ENCODE data around the gene LRP5. TPM values are rescaled to one million over a fixed set of nuclear protein-coding genes. Genes with fewer than 3 reads are reported as not detected.

LRP5 gene
- total RNA-seq, 1 experiment from 2014 or later = 0.07 TPM

GRCh38 chr11:68355471-68355870 is 43.1 kb downstream of the LRP5 start:
- H3K9me3 ChIP-seq (ENCODE audit: low read length) = no peaks in the 10 kb centered on the region
- H3K4me2 ChIP-seq (ENCODE audit: low read depth, low read length, poor library complexity, severe bottlenecking) = no peak overlapping the region
- DNase-seq = no peak
- H2AFZ ChIP-seq (ENCODE audit: low read length) = no peak overlapping the region
- no peaks in the 10 kb centered on the region for H3K9me2 ChIP-seq (replicated peaks; ENCODE audit: insufficient read depth, low read length)
- H3K79me2 ChIP-seq (ENCODE audit: low read length) = no peaks in the 10 kb centered on the region
- H3K36me3 ChIP-seq (ENCODE audit: insufficient read depth, low read length) = no peaks in the 10 kb centered on the region
- no peak overlapping the region for H3K27ac ChIP-seq (ENCODE audit: low read length)
- H3K9ac ChIP-seq (ENCODE audit: low read length) = no peak overlapping the region
- H3K4me3 ChIP-seq (ENCODE audit: low read length) = no peak overlapping the region
- peaks cover 4% of the 10 kb centered on the region; the same call in 1 of the 2 replicates for H3K4me1 ChIP-seq (ENCODE audit: low read length)
- no peaks in the 10 kb centered on the region for H4K20me1 ChIP-seq (ENCODE audit: insufficient read depth, low read depth, low read length)
- H3K27me3 ChIP-seq (ENCODE audit: low read length) = no peaks in the 10 kb centered on the region

- Histone ChIP-seq H3K9me2 (replicated peaks; ENCODE audit: insufficient read depth, low read length) (no peaks in the 10 kb centered on the region), H3K9me3 (ENCODE audit: low read length) (no peaks in the 10 kb centered on the region), H2AFZ (ENCODE audit: low read length) (no peak overlapping the region), H3K4me1 (ENCODE audit: low read length) (peaks cover 4% of the 10 kb centered on the region; the same call in 1 of the 2 replicates), H3K4me2 (ENCODE audit: low read depth, low read length, poor library complexity, severe bottlenecking) (no peak overlapping the region), H4K20me1 (ENCODE audit: insufficient read depth, low read depth, low read length) (no peaks in the 10 kb centered on the region), H3K79me2 (ENCODE audit: low read length) (no peaks in the 10 kb centered on the region), H3K27me3 (ENCODE audit: low read length) (no peaks in the 10 kb centered on the region), H3K36me3 (ENCODE audit: insufficient read depth, low read length) (no peaks in the 10 kb centered on the region), H3K27ac (ENCODE audit: low read length) (no peak overlapping the region), H3K9ac (ENCODE audit: low read length) (no peak overlapping the region), H3K4me3 (ENCODE audit: low read length) (no peak overlapping the region)
- no peak for DNase-seq
Observed at GRCh38 chr11:68357568-68357967, 45.2 kb downstream of the LRP5 start.

- Histone ChIP-seq H3K27me3 (ENCODE audit: low read length) (no peaks in the 10 kb centered on the region), H3K4me3 (ENCODE audit: low read length) (no peak overlapping the region), H3K4me2 (ENCODE audit: low read depth, low read length, poor library complexity, severe bottlenecking) (no peak overlapping the region), H4K20me1 (ENCODE audit: insufficient read depth, low read depth, low read length) (no peaks in the 10 kb centered on the region), H3K36me3 (ENCODE audit: insufficient read depth, low read length) (no peaks in the 10 kb centered on the region), H3K79me2 (ENCODE audit: low read length) (no peaks in the 10 kb centered on the region), H3K27ac (ENCODE audit: low read length) (no peak overlapping the region), H3K9me3 (ENCODE audit: low read length) (no peaks in the 10 kb centered on the region), H2AFZ (ENCODE audit: low read length) (no peak overlapping the region), H3K9me2 (replicated peaks; ENCODE audit: insufficient read depth, low read length) (no peaks in the 10 kb centered on the region), H3K4me1 (ENCODE audit: low read length) (peaks cover 4% of the 10 kb centered on the region; the same call in 1 of the 2 replicates), H3K9ac (ENCODE audit: low read length) (no peak overlapping the region)
- DNase-seq = no peak
Observed at GRCh38 chr11:68358416-68358815, 46.0 kb downstream of the LRP5 start.

- Histone ChIP-seq H3K4me1 (ENCODE audit: low read length) (no peaks in the 10 kb centered on the region), H3K36me3 (ENCODE audit: insufficient read depth, low read length) (no peaks in the 10 kb centered on the region), H4K20me1 (ENCODE audit: insufficient read depth, low read depth, low read length) (no peaks in the 10 kb centered on the region), H3K79me2 (ENCODE audit: low read length) (no peaks in the 10 kb centered on the region), H3K4me2 (ENCODE audit: low read depth, low read length, poor library complexity, severe bottlenecking) (no peak overlapping the region), H3K27ac (ENCODE audit: low read length) (no peak overlapping the region), H3K9me3 (ENCODE audit: low read length) (no peaks in the 10 kb centered on the region), H3K27me3 (ENCODE audit: low read length) (no peaks in the 10 kb centered on the region), H3K4me3 (ENCODE audit: low read length) (no peak overlapping the region), H2AFZ (ENCODE audit: low read length) (no peak overlapping the region), H3K9me2 (replicated peaks; ENCODE audit: insufficient read depth, low read length) (no peaks in the 10 kb centered on the region), H3K9ac (ENCODE audit: low read length) (no peak overlapping the region)
- no peak for DNase-seq
Observed at GRCh38 chr11:68361702-68362101, 49.3 kb downstream of the LRP5 start.

GRCh38 chr11:68362801-68363379 is 50.5 kb downstream of the LRP5 start:
- no peaks in the 10 kb centered on the region for H3K79me2 ChIP-seq (ENCODE audit: low read length)
- no peak overlapping the region for H3K9ac ChIP-seq (ENCODE audit: low read length)
- no peaks in the 10 kb centered on the region for H3K36me3 ChIP-seq (ENCODE audit: insufficient read depth, low read length)
- no peak for DNase-seq
- no peak overlapping the region for H2AFZ ChIP-seq (ENCODE audit: low read length)
- no peaks in the 10 kb centered on the region for H3K9me2 ChIP-seq (replicated peaks; ENCODE audit: insufficient read depth, low read length)
- no peaks in the 10 kb centered on the region for H3K4me1 ChIP-seq (ENCODE audit: low read length)
- H3K4me3 ChIP-seq (ENCODE audit: low read length) = no peak overlapping the region
- H3K9me3 ChIP-seq (ENCODE audit: low read length) = no peaks in the 10 kb centered on the region
- no peak overlapping the region for H3K4me2 ChIP-seq (ENCODE audit: low read depth, low read length, poor library complexity, severe bottlenecking)
- no peak overlapping the region for H3K27ac ChIP-seq (ENCODE audit: low read length)
- no peaks in the 10 kb centered on the region for H4K20me1 ChIP-seq (ENCODE audit: insufficient read depth, low read depth, low read length)
- H3K27me3 ChIP-seq (ENCODE audit: low read length) = no peaks in the 10 kb centered on the region

- Histone ChIP-seq H3K36me3 (ENCODE audit: insufficient read depth, low read length) (no peaks in the 10 kb centered on the region), H3K27ac (ENCODE audit: low read length) (no peak overlapping the region), H3K9me3 (ENCODE audit: low read length) (no peaks in the 10 kb centered on the region), H3K4me2 (ENCODE audit: low read depth, low read length, poor library complexity, severe bottlenecking) (no peak overlapping the region), H4K20me1 (ENCODE audit: insufficient read depth, low read depth, low read length) (no peaks in the 10 kb centered on the region), H3K4me3 (ENCODE audit: low read length) (no peak overlapping the region), H2AFZ (ENCODE audit: low read length) (no peak overlapping the region), H3K4me1 (ENCODE audit: low read length) (no peaks in the 10 kb centered on the region), H3K27me3 (ENCODE audit: low read length) (no peaks in the 10 kb centered on the region), H3K9ac (ENCODE audit: low read length) (no peak overlapping the region), H3K9me2 (replicated peaks; ENCODE audit: insufficient read depth, low read length) (no peaks in the 10 kb centered on the region), H3K79me2 (ENCODE audit: low read length) (no peaks in the 10 kb centered on the region)
- DNase-seq = no peak
Observed at GRCh38 chr11:68363776-68364175, 51.4 kb downstream of the LRP5 start.

- H3K4me3 ChIP-seq (ENCODE audit: low read length) = no peak overlapping the region
- no peak overlapping the region for H3K27ac ChIP-seq (ENCODE audit: low read length)
- no peaks in the 10 kb centered on the region for H4K20me1 ChIP-seq (ENCODE audit: insufficient read depth, low read depth, low read length)
- H3K9me3 ChIP-seq (ENCODE audit: low read length) = no peaks in the 10 kb centered on the region
- no peaks in the 10 kb centered on the region for H3K27me3 ChIP-seq (ENCODE audit: low read length)
- H3K9me2 ChIP-seq (replicated peaks; ENCODE audit: insufficient read depth, low read length) = no peaks in the 10 kb centered on the region
- no peaks in the 10 kb centered on the region for H3K79me2 ChIP-seq (ENCODE audit: low read length)
- H3K4me2 ChIP-seq (ENCODE audit: low read depth, low read length, poor library complexity, severe bottlenecking) = no peak overlapping the region
- no peaks in the 10 kb centered on the region for H3K4me1 ChIP-seq (ENCODE audit: low read length)
- H2AFZ ChIP-seq (ENCODE audit: low read length) = no peak overlapping the region
- H3K36me3 ChIP-seq (ENCODE audit: insufficient read depth, low read length) = no peaks in the 10 kb centered on the region
- no peak overlapping the region for H3K9ac ChIP-seq (ENCODE audit: low read length)
- no peak for DNase-seq
Observed at GRCh38 chr11:68364581-68364980, 52.2 kb downstream of the LRP5 start.

- no peaks in the 10 kb centered on the region for H3K9me2 ChIP-seq (replicated peaks; ENCODE audit: insufficient read depth, low read length)
- H3K79me2 ChIP-seq (ENCODE audit: low read length) = no peaks in the 10 kb centered on the region
- H3K4me3 ChIP-seq (ENCODE audit: low read length) = no peak overlapping the region
- no peaks in the 10 kb centered on the region for H3K27me3 ChIP-seq (ENCODE audit: low read length)
- no peak overlapping the region for H3K4me2 ChIP-seq (ENCODE audit: low read depth, low read length, poor library complexity, severe bottlenecking)
- no peak overlapping the region for H3K9ac ChIP-seq (ENCODE audit: low read length)
- no peak overlapping the region for H2AFZ ChIP-seq (ENCODE audit: low read length)
- no peak overlapping the region for H3K27ac ChIP-seq (ENCODE audit: low read length)
- no peaks in the 10 kb centered on the region for H3K36me3 ChIP-seq (ENCODE audit: insufficient read depth, low read length)
- no peak for DNase-seq
- H4K20me1 ChIP-seq (ENCODE audit: insufficient read depth, low read depth, low read length) = no peaks in the 10 kb centered on the region
- H3K4me1 ChIP-seq (ENCODE audit: low read length) = peaks cover 13% of the 10 kb centered on the region
- H3K9me3 ChIP-seq (ENCODE audit: low read length) = no peaks in the 10 kb centered on the region
Observed at GRCh38 chr11:68365943-68366435, 53.6 kb downstream of the LRP5 start.

Data from Karpas-422 (cell line).